ENCODE results near the gene ZNF628.
A peak's percentile ranks its signal among the peaks of the same experiment; 100 is the strongest.
"Not testable (repeated sequence)": the region's sequence is repeated elsewhere in the genome, so short reads cannot be mapped to it uniquely, and the experiment has no call there.

Gene ZNF628
- total RNA-seq, result 11.5 to 33.3 (median 16.4) reads per million in 4 donors

DNA sequence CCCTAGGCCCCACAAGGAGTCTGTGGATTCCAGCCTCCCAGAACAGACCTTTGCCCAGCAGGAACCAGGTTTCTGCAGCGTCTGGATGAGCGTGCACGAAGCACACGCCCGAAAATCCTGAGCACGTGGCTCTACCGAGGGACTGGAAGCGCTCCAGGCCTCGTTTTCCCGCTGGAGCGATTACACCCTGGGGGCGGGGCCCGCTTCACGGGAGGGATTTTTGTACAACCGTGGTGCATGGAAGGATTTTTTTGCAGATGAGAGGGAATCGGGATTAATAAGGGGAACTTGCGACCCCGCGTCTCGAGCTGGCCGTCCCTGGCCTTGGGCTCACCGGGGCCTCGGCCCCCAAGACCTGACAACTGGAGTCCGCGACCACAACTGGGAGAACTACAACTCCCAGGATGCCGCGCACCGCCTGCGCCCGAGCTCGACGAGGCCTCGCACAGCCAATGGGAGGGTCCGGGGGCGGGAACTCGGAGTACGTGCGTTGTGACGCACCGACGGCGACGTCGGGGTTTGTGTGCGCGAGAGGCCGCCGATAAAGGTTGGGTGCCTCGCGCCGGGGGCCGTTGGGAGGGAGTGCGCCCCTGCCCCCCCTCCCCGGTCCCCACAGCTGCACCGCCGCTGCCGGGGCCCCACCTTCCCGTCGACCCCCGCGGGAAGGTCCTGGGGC lies at the start of gene ZNF628:
Gene ZNF628, plus strand, starts transcription at position 518 of the 676 bp plus-strand sequence. CDS start 3,294 bp downstream, outside the sequence.
- peak; percentile 95 to 99 (median 96) for DNase-seq

DNA sequence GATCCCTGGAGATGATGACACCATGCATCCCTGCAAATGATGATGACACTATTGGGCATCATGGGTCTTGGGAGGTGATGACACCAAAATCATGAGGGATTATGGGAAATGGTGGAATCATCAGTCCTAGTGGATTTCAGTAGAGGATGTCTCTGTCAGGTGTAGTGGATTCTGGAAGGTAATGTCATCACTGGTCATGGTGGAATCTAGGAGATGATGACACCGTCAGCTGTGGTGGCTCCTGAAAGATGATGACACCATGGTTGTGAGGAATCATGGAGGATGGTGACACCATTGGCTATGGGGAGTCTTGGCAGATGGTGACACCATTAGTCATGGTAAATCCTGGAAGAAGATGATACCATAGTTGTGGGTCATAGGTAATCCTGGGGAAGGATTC lies 45.2 kb upstream of the ZNF628 start:
- DNase-seq, result no peak

DNA sequence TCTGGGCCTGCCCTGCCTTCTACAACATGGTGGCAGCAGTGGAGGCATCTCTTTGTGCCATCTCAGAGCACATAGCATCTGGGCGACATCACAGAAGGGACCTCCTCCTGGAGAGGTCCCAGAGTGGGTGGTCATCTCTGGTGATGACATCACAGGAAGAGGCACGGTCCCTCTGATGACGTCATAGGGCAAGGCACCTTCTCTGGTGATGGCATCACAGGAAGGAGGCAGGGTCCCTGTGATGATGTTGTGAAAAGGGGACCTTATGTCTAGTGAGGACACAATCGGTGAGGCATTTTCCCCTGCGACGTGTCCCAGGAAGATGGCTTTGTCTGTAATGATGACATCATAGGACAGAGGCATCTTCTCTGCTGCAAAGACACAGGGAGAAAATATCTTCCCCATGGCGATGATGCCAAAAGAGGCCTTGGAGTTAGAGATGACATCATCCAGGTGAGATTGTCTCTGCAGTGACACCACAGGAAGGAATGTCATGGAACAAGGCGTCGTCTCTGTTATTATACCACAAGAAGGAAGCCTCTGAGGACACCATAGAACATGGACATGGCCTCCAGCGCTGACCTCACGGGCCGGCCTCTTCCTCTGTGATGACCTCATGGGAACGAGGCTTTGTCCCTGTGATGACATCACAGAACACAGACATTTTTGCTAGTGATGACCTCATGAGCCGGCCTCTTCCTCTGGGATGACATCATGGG lies 44.0 kb upstream of the ZNF628 start:
- no peak for DNase-seq

DNA sequence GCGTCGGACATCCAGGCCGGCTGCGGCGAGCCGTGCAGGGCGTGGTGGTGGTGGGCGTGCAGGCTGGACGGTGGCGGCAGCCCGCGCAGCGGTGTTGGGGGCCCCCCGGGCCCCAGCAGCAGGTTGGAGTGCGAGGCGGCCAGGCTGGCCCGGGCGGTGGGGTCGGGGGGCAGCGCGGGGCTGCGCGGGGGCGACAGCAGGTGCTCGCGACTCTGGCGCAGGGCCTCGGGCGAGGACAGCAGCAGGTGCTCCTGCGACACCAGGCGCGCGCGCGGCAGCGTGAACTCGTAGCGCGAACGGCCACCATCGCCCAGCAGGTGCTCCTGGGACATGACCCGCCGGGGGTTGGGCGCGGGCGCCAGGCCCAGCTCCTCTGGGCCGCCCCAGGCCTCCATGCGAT lies 43.1 kb upstream of the ZNF628 start:
- DNase-seq, result no peak

DNA sequence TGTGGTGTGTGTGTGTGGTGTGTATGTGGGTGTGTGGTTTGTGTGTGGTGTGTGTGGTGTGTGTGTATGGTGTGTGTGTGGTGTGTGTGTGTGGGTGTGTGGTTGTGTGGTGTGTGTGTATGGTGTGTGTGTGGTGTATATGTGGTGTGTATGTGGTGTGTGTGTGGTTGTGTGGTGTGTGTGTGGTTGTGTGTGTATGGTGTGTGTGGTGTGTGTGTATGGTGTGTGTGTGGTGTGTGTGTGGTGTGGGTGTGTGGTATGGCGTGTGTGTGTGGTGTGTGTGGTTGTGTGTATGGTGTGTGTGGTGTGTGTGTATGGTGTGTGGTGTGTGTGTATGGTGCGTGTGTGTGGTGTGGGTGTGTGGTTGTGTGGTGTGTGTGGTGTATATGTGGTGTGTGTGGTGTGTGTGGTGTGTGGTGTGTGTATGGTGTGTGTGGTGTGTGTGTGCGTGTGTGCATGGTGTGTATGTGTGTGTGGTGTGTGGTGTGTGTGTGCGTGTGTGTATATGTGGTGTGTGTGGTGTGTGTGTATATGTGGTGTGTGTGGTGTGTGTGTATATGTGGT lies 42.0 kb upstream of the ZNF628 start:
- DNase-seq, result no peak

DNA sequence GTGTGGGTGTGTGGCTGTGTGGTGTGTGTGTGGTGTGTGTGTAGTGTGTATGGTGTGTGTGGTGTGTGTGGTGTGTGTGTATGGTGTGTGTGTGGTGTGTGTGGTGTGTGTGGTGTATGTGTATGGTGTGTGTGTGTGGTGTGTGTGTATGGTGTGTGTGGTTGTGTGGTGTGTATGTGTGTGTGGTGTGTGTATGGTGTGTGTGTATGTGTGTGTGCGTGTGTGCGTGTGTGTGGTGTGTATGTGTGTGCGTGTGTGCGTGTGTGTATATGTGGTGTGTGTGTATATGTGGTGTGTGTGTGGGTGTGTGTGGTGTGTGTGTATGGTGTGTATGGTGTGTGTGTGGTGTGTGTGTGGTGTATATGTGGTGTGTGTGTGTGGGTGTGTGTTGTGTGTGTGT lies 41.4 kb upstream of the ZNF628 start:
- no peak for DNase-seq

DNA sequence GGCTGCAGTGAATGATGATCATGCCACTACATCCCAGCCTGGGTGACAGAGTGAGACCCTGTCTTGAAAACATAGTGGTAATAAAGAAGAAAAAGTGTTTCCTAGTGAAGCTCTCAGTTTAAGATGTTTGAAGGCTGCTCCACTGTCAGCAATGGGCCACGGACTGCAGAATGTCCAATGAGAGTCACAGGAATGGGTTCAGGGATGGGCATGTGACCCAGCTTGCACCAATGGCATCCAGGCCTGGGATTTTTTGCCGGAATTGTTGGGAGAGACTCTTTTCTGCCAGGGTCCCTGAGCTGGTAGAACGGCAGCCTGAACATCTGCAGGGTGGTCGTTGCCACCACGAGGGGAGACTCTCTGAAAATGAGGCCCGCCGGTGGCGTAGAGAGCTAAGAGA lies 39.6 kb upstream of the ZNF628 start:
- no peak for DNase-seq

DNA sequence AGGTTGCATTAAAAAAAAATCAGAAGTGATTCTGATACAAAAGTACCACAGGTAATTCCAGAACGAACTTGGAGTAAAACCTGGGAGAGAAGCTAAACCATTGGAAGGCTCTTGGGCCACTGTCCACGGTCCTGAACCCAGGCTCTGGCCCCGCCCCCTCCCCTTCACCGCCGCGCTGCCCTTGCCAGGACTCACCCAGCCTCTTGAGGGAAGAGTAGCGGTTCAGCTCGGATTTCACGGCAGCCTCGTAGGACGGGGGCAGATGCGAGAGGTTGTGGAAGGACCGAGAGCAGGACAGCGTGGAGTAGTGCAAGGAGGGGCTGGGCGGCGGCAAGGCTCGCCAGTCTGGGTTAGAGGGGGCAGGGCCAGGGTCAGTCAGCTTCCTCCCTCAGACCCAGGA lies 39.0 kb upstream of the ZNF628 start:
- DNase-seq, result no peak

DNA sequence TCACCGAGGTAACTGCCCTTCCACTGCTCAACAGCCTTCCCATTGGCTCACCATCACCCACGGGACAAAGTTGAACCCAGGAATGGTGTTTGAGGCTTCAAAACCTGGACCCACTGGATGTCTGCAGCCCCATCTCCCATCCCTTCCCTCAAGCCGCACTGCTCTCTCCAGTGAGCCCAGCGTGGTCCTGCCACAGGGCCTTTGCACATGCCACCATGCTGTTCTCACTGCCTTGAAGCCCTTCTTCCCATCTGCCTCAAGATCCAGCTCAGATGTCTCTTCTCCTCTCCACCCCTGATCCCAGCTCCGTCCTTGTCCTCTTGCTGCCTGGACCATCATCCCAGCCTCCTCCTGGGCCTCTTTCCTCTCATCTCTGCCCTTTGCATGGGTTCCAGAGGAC lies 37.4 kb upstream of the ZNF628 start:
- DNase-seq, result no peak

DNA sequence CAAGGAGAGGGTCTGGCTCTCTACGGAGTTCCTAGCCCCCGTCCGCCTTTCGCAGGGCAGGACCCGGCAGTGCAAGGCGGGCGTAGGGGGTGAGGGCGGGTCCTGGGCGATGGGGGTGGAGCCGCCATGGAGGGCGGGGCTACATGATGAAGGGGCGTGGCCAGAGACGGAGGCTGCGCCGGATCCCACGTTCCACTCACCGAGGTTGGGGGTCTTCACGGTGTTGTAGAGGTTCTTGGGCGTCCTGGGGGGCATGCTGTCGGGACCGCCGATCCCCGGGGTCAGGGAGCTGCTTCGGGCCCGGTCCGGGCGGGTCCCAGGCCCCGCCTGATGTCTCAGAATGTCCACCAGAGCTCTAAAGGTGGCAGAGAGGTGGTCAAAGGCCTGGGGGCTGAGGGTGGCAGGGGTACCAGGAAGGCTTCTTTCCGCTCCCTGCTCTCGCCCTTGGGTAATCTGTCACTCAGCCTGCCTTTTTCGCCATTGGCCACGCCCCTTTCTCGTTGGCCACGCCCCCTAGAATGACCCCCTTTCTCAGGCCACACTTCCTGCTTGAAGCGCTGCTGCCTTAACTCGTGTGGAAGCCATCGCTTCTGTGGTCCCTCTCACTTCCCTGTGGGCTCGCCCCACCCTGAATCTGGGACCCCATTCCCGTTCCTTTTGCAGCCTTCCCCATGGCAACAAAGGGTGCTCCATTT lies 35.9 kb upstream of the ZNF628 start:
- DNase-seq, result no peak

DNA sequence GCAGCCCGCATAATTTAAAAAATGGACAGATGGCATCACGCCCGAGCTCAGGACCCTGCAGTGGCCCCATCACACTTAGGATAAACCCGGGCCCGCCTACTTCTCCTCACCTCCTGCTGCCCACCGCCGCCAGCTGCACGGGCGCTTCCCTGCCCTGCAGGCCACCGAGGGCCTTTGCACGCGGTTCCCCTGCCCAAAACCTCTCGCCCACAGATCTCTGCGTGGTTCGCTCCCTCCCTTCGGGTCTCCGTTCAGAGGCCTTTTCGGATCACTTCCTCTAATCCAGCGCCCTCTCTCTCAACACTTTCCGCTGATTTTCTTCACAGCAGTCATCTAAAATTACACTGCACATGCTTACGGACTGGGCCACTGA lies 35.1 kb upstream of the ZNF628 start:
- no peak for DNase-seq

DNA sequence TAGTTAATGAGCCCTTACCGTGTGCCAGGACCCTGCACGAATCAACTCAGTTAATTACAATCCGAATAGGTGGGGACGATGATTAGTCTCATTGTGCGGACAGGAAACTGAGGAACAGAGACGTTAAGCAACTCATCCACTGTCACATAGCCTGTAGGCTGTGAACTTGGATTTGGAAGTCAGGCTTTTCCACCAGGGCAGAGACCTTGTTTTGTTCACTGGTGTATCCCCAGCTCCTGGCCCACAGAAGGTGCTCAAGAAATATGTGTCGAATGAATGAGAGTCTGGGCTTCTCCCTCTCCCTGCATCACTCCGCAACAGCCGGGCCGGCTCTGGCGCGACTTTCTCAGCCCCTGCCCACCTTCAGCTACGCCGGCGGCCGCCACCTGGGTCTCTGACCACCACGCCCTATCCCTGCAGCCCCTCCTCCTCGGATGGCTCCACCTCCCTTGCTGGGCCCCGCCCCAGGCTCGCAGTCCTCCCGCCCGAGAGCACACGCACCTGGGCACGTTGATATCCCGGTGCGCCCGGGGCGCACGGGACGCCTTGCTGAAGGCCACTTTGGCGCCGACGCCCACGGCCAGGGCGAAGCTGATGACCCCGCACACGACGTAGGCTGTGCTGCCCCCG lies 34.6 kb upstream of the ZNF628 start:
- no peak for DNase-seq

DNA sequence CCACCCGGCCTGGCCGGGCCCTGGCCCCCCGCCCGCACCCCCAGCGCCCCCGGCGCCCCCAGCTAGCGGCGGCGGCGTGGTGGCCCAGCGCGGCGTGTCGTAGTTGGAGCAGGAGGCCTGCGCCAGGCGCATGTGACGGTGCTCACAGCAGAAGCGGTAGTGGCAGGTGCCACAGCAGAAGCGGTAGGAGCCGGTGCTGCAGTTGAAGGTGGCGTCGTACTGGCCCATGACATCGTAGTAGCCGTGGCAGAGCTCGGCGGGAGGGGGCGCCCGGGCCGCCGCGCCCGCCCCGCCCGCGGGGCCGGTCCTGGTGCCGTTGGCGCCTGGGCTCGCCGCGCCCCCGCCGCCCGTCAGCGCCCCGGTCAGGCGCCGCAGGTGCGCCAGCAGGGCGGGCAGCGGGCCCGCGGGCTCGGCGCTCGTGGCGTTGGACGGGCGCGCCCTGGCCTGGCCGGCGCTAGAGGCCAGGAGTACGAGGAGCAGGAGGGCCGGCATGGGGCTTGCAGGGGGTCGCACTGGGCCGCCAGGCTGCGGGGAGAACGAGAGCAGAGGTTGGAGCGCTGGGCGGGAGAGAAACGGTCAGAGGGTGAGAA lies 34.0 kb upstream of the ZNF628 start:
- DNase-seq, result no peak

DNA sequence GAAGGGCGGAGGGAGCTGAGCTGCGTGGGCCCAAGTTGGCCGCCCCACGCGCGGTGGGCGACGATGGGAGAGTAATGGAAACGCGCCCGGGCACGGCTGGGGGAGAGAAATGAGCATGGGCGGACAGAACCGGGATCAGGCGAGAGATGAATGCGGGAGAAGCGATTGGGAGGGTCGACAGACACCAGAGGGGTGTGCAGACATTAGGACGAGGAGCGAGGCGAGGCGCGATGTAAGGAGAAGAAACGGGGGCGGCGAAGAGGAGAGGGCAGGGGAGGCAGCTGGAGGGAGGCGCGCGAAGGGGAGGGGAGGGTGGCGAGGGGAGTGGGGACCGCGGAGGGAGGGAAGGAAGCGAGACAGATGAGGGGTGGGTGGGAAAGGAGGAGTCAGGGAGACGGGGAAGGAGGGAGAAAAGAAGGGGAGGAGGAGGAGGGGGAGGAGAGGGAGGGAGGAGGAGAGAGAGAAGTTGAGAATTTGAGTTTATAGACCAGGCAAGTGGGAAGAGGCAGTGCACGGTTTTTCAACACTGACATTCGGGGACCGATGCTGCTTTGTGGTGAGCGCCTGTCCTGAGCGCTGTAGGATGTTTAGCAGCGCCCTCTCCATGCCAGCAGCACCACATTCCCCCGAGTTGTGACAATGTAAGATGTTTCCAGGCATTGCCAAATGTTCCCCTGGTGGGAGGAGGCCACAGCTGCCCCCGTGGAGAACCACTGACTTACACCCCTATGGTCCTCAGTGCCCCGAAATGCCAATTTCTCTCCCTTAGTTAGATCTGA lies 33.2 kb upstream of the ZNF628 start, which contains the start of gene SHISA7:
Gene SHISA7, minus strand, starts transcription at position 256 of the 779 bp plus-strand sequence. CDS start 437 bp downstream, outside the sequence.
- no peak for DNase-seq

DNA sequence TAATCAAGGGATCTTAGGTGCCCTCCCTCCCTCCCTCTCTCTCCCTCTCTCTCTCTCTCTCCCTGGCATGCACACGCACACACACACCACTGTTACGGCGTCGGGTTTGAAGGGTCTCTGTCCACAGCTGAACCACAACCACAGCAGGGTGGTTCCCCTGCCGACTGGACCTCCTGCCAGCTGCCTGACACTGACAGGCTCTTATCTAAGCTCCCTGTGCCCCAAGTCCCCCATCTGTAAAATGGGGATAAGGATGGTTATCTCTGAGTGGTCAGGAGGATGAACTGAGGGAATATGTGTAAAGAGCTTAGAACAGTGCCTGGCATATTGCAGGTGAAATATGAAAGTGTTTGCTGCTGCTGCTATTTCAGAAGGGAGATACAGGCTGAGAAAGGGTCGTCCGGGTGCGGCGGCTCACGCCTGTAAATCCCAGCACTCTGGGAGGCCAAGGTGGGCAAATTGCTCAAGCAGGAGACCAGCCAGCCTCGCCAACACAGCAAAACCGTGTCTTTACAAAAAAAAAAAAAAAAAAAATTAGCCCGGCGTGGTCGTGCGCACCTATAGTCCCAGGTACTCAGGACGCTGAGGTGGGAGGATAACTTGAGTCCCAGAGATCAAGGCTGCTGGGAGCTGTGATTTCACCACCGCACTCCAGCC lies 32.5 kb upstream of the ZNF628 start:
- DNase-seq, result no peak

DNA sequence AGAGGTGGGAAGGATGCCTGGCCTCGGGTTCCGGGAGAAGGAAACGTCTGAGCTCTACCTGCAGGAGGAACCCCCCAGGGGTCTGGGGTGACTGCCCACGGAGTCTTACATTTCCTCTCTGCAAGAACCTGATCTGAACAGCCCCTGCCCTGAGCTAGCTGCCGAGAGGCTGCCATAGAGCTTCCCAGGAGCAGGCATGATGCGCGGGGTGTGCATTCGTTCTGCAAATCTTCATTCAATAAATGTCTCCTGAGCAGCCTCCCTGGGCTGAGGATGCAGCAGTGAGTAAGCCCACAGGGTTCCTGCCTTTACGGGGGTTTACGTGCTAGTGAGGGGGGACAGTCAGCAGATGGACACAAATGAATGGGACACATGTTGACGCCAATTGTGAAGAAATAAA lies 31.8 kb upstream of the ZNF628 start:
- DNase-seq, result no peak

DNA sequence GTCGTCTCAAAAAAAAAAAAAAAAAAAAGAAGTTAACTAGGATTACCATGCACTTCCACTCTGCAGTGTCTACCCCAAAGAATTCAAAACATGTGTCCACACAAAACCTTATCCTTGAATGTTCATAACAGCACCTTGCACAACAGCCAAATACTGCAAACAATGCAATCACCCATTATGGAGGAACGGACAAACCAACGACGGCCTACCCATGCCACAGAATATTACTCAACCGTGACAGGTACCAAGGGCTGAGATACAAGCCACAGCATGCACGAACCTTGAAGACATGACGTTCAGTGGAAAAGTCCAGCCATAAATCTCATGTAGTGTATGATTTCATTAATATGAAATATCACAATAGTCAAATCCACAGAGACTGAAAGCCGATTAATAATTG lies 30.4 kb upstream of the ZNF628 start:
- no peak for DNase-seq

DNA sequence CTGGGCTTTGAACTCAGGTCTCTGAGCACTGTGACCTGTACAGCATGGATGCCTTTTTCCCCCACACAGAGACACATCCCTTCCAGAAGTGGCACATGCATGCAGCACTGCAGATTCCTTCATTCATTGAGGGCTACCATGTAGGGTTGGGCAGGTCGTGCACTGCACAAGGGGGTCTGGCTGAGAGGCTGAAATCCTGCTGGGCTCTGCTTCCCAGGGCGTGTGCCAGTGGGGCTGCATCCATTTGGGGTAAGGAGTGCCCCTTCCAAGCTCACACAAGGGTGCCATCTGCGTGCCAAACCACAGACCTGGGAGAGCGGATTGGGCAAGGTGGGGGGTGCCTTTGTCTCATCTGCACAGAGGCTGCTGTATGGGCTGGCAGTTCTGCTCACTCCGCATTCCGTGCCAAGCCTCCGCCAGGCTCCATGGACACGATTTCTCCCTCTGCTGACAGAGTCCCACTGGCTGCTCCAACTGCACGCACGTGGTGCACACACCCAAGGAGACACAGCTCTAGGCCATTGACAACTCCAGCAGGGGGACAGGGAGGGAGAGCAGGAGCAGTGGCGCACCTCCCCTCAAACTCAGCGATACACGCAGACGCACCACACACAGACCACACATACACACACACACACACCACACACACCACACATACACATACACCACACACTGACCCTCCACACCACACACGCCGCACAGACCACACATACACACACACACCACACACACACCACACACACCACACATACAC lies 28.8 kb upstream of the ZNF628 start:
- DNase-seq, result no peak

DNA sequence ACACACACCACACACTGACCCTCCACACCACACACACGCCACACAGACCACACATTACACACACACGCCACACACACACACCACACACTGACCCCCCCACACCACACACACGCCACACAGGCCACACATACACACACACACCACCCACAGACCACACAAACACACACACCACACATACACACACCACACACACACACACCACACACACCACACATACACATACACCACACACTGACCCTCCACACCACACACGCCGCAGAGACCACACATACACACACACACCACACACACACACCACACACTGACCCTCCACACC lies 28.3 kb upstream of the ZNF628 start:
- not testable (repeated sequence) for DNase-seq

DNA sequence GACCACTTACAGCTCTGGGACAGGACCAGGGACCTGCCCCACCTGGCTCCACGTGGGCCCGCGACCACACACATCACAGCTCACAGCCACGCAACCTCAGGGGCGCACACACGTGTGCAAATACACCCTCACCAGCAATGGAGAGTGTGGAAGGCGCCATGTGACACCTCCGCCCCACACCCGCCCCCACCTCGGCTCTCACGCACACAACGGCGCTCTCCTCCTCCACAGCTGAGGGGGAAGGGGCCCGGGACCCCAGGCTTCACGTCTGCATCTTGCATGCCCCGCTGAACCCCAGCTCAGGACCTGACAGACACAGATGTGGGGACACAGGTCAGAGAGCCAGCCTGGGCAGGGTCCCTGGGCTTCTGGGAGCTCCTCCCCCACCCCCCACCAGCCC lies 26.9 kb upstream of the ZNF628 start:
- DNase-seq, result no peak
